ENCODE results near the gene SH3GL1. TPM values are rescaled to one million over a fixed set of nuclear protein-coding genes. Genes with fewer than 3 reads are reported as not detected.

Gene SH3GL1
- total RNA-seq, 4 donors from 2014 or later = 109 to 117 (median 112) TPM

- 80 to 82% methylated on average over 13 to 15 of the region's 15 CpGs for WGBS, 2 donors
- DNase-seq (ENCODE audit: low spot score in 2 of 2) = no peak
- intact Hi-C loops (cut with DNase I; ENCODE audit: low total_unique reads) = no loop called here
- TF ChIP-seq CTCF (IDR thresholded peaks at IDR 0.05) (no peak), POLR2A (IDR thresholded peaks at IDR 0.05) (no peak)
- no peak overlapping the region for H3K4me3 ChIP-seq (ENCODE audit: low read depth, poor library complexity, severe bottlenecking)
Measured at GRCh38 chr19:4446704-4447200, 46.4 kb upstream of the SH3GL1 start.

GRCh38 chr19:4445963-4446703 lies 45.8 kb upstream of the SH3GL1 start:
- WGBS, 2 donors = 94% methylated on average over 51 to 56 of the region's 58 CpGs
- H3K4me3 ChIP-seq (ENCODE audit: low read depth, poor library complexity, severe bottlenecking) = no peak overlapping the region
- TF ChIP-seq POLR2A (IDR thresholded peaks at IDR 0.05) (no peak), CTCF (IDR thresholded peaks at IDR 0.05) (no peak)
- DNase-seq (ENCODE audit: low spot score in 2 of 2) = no peak
- intact Hi-C loops (cut with DNase I; ENCODE audit: low total_unique reads) = no loop called here

DNA sequence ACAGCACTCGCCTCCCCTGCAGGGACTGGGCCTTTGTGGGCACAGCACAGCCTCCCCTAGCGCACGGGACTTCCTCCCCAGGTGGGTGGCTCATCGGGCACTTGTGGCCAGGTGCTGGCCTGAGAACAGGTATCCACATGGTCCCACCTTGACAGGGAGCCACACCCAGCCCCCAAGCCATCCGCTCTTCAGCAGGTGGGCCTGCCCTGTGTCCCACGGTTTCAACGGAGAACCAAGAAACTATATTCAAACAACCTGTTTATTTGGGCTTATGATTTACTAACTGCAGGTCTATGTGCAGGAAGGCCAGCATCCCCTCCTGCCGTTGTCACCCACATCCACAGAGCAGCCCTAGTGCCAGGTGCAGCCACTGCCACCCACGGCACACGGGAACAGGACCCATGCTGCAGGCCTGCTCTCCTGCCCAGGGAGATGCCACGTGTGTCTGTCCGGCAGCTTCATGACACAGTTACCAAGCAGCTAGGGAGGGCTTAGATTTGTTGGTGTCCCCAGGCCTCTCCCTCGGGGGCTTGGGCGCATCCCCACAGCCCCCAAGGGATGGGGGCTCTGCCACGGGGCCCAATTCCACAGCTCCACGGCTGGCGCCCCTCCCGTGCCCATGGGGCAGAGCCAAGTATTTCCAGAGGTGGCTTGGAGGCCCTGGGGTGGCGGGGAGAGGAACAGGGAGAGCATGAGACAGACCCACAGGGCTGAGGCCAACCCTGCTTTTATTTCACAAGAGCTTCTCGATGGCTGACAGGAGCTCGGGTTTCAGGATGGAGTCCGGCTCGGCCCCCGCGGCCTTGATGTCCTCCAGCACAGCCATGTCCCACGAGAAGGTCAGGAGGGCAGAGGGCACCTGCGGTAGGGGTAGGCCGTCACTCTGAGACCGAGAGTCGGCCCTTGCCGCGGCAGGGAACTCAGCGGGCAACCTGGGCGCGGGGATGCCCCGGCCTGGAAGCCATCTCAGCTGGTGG lies 44.7 kb upstream of the SH3GL1 start:
- WGBS, 2 donors = 79 to 82% methylated on average over 32 to 36 of the region's 36 CpGs
- intact Hi-C loops (cut with DNase I; ENCODE audit: low total_unique reads) = no loop called here
- TF ChIP-seq POLR2A (IDR thresholded peaks at IDR 0.05) = no peak
- TF ChIP-seq CTCF (IDR thresholded peaks at IDR 0.05) = no peak
- no peak overlapping the region for H3K4me3 ChIP-seq (ENCODE audit: low read depth, poor library complexity, severe bottlenecking)
- DNase-seq (ENCODE audit: low spot score in 2 of 2) = no peak

DNA sequence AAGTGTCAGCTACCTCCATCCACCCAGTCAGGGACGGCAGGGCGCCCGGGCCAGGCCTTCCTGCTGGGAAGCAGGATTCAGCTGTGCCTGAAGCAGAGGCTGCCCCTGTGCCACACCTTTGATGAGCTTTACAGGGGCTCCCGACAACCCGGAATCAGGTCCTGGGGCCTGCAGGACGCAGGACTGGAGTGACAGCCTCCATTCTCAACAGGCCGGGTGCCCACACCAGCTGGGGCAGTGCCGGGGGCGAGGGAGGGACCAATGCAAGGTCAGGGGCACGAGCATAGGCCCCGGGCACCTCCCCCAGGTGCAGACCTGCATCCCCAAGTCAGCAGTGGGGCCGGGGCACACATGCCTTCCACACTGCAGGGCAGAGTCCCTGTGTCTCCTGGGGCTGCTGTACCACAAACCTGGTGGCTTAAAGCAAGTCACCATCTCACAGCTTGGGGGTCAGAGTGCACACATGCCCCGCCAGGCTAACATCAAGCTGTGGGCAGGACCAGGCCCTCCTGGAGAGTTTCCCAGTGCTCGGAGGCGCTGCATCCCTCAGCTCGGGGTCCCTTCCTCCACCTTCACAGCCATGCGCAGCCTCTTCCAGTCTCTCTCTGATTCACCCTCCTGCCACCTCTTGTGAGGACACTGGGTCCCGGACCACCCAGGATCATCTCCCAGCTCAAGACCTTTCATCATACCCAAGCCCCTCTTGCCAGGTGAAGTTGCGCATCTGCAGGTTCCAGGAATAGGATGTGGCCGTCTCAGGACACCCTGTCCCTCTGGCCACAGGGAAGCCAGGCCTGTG lies 43.8 kb upstream of the SH3GL1 start:
- no peak overlapping the region for H3K4me3 ChIP-seq (ENCODE audit: low read depth, poor library complexity, severe bottlenecking)
- DNase-seq (ENCODE audit: low spot score in 2 of 2) = no peak
- intact Hi-C loops (cut with DNase I; ENCODE audit: low total_unique reads) = no loop called here
- TF ChIP-seq POLR2A (IDR thresholded peaks at IDR 0.05) (no peak), CTCF (IDR thresholded peaks at IDR 0.05) (no peak)
- WGBS, 2 donors = 78 to 85% methylated on average over 12 to 20 of the region's 20 CpGs

DNA sequence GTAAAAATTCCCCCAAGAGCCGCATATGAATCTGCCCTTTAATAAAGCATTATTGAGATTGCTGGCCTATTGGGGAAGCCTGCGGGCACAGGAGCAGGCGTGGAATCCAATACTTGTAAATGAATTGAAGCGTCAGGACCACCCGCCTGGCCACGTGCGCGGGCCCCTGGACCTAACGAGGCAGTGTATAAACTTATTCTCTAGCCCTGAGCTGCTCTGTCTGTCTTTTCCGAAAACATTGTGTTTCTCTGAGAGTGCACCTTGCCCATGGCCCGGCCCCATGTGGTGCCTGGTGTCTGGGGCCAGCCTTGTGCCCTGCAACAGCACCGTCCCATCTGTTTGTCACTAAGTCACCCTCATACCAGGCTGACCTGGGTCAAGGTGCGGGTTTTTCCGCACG lies 42.8 kb upstream of the SH3GL1 start:
- intact Hi-C loops (cut with DNase I; ENCODE audit: low total_unique reads) = no loop called here
- WGBS, 2 donors = 86 to 90% methylated on average over 15 of the region's 15 CpGs
- DNase-seq (ENCODE audit: low spot score in 2 of 2) = no peak
- H3K4me3 ChIP-seq (ENCODE audit: low read depth, poor library complexity, severe bottlenecking) = no peak overlapping the region
- TF ChIP-seq POLR2A (IDR thresholded peaks at IDR 0.05) = no peak
- TF ChIP-seq CTCF (IDR thresholded peaks at IDR 0.05) = no peak
